GM12878 (cell line): ENCODE measurements around the gene EP400.

Experiments
- BCLAF1 ChIP-seq: fragments of 450-650 bp; IDR thresholded peaks from 2 replicates; pipeline ENCODE4 v1.6.1; 2017; ENCODE audit warnings: antibody characterized with exemption, mild to moderate bottlenecking, moderate library complexity
- JUND ChIP-seq: IDR thresholded peaks from 2 replicates; pipeline ENCODE4 v1.6.1; 2012; ENCODE audit warnings: low read depth, mild to moderate bottlenecking, low read length, improper control_type of control experiment, moderate library complexity

DNA sequence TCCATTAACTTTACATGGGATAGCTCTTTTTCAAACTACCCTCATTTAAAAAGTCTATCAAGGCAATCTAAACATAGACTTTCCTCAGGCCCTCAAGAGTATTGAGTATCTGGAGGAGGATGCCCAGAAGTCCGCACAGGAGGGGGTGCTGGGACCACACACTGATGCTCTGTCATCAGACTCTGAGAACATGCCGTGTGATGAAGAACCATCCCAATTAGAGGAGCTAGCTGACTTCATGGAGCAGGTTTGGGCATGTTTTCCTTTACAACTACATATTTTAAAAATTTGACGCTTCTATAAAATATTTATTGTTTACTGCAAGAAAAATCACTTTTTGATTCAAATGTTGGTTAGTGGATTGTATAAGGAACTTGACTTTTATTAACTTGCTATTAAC is 93.5 kb downstream of the EP400 start:
- TF ChIP-seq JUND (no peak), BCLAF1 (no peak)
